ENCODE data around the gene PIK3R1.

Gene PIK3R1

DNA sequence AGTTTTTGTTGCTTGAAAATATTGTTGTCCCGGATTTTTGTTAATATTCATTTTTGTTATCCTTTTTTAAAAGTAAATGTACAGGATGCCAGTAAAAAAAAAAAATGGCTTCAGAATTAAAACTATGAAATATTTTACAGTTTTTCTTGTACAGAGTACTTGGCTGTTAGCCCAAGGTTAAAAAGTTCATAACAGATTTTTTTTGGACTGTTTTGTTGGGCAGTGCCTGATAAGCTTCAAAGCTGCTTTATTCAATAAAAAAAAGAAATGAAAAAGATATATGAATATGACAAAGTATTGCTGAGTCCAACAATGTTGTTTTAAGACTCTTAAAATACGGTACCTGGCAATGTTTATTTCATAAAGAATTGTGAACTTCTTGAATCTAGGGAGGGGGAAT lies 82.9 kb downstream of the PIK3R1 start:
- Histone ChIP-seq H3K27ac (ENCODE audit: low read depth, low read length) (no peak overlapping the region), H3K36me3 (ENCODE audit: control insufficient read depth, low read length) (peaks cover 53% of the 10 kb centered on the region), H3K9me2 (replicated peaks; ENCODE audit: control insufficient read depth, low read length) (no peaks in the 10 kb centered on the region), H3K4me1 (ENCODE audit: control insufficient read depth, low read length) (no peaks in the 10 kb centered on the region), H3K79me2 (ENCODE audit: control insufficient read depth, low read length) (no peaks in the 10 kb centered on the region), H4K20me1 (ENCODE audit: control insufficient read depth, insufficient read depth, low read depth, low read length) (no peaks in the 10 kb centered on the region), H3F3A (ENCODE audit: control insufficient read depth, insufficient read depth) (no peaks in the 10 kb centered on the region), H3K4me2 (ENCODE audit: low read length) (no peak overlapping the region), H3K27me3 (ENCODE audit: control insufficient read depth, low read length) (no peaks in the 10 kb centered on the region), H3K9me3 (ENCODE audit: control insufficient read depth, insufficient read depth, low read length) (no peaks in the 10 kb centered on the region), H3K4me3 (ENCODE audit: low read length) (no peak overlapping the region)
- TF ChIP-seq EZH2phosphoT487 (IDR thresholded peaks at IDR 0.05; ENCODE audit: borderline replicate concordance, low read length): no peak
- TF ChIP-seq, protein P1, sequence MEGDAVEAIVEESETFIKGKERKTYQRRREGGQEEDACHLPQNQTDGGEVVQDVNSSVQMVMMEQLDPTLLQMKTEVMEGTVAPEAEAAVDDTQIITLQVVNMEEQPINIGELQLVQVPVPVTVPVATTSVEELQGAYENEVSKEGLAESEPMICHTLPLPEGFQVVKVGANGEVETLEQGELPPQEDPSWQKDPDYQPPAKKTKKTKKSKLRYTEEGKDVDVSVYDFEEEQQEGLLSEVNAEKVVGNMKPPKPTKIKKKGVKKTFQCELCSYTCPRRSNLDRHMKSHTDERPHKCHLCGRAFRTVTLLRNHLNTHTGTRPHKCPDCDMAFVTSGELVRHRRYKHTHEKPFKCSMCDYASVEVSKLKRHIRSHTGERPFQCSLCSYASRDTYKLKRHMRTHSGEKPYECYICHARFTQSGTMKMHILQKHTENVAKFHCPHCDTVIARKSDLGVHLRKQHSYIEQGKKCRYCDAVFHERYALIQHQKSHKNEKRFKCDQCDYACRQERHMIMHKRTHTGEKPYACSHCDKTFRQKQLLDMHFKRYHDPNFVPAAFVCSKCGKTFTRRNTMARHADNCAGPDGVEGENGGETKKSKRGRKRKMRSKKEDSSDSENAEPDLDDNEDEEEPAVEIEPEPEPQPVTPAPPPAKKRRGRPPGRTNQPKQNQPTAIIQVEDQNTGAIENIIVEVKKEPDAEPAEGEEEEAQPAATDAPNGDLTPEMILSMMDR (IDR thresholded peaks at IDR 0.05; ENCODE audit: low read depth, low read length, poor library complexity, severe bottlenecking): no peak

GRCh38 chr5:68299105-68299504 lies 83.5 kb downstream of the PIK3R1 start:
- H3K4me3 ChIP-seq (ENCODE audit: low read length): no peak overlapping the region
- peaks cover 47% of the 10 kb centered on the region for H3K36me3 ChIP-seq (ENCODE audit: control insufficient read depth, low read length)
- no peaks in the 10 kb centered on the region for H3K9me2 ChIP-seq (replicated peaks; ENCODE audit: control insufficient read depth, low read length)
- H3K9me3 ChIP-seq (ENCODE audit: control insufficient read depth, insufficient read depth, low read length): no peaks in the 10 kb centered on the region
- TF ChIP-seq, protein P1 (IDR thresholded peaks at IDR 0.05; ENCODE audit: low read depth, low read length, poor library complexity, severe bottlenecking): no peak
- TF ChIP-seq EZH2phosphoT487 (IDR thresholded peaks at IDR 0.05; ENCODE audit: borderline replicate concordance, low read length): no peak
- H3K27me3 ChIP-seq (ENCODE audit: control insufficient read depth, low read length): no peaks in the 10 kb centered on the region
- H3K4me2 ChIP-seq (ENCODE audit: low read length): no peak overlapping the region
- H3K27ac ChIP-seq (ENCODE audit: low read depth, low read length): no peak overlapping the region
- no peaks in the 10 kb centered on the region for H4K20me1 ChIP-seq (ENCODE audit: control insufficient read depth, insufficient read depth, low read depth, low read length)
- no peaks in the 10 kb centered on the region for H3K4me1 ChIP-seq (ENCODE audit: control insufficient read depth, low read length)
- no peaks in the 10 kb centered on the region for H3F3A ChIP-seq (ENCODE audit: control insufficient read depth, insufficient read depth)
- H3K79me2 ChIP-seq (ENCODE audit: control insufficient read depth, low read length): no peaks in the 10 kb centered on the region

- Histone ChIP-seq H3K9me3 (ENCODE audit: control insufficient read depth, insufficient read depth, low read length) (no peaks in the 10 kb centered on the region), H3F3A (ENCODE audit: control insufficient read depth, insufficient read depth) (no peaks in the 10 kb centered on the region), H3K27ac (ENCODE audit: low read depth, low read length) (no peak overlapping the region), H3K4me2 (ENCODE audit: low read length) (no peak overlapping the region), H3K9me2 (replicated peaks; ENCODE audit: control insufficient read depth, low read length) (no peaks in the 10 kb centered on the region), H3K79me2 (ENCODE audit: control insufficient read depth, low read length) (no peaks in the 10 kb centered on the region), H3K36me3 (ENCODE audit: control insufficient read depth, low read length) (peaks cover 43% of the 10 kb centered on the region), H3K4me3 (ENCODE audit: low read length) (no peak overlapping the region), H3K4me1 (ENCODE audit: control insufficient read depth, low read length) (no peaks in the 10 kb centered on the region), H4K20me1 (ENCODE audit: control insufficient read depth, insufficient read depth, low read depth, low read length) (no peaks in the 10 kb centered on the region), H3K27me3 (ENCODE audit: control insufficient read depth, low read length) (no peaks in the 10 kb centered on the region)
- TF ChIP-seq, protein P1 (IDR thresholded peaks at IDR 0.05; ENCODE audit: low read depth, low read length, poor library complexity, severe bottlenecking): no peak
- TF ChIP-seq EZH2phosphoT487 (IDR thresholded peaks at IDR 0.05; ENCODE audit: borderline replicate concordance, low read length): no peak
These were observed 84.0 kb downstream of the PIK3R1 start for GRCh38 chr5:68299575-68299974.
